Caki2 (cell line): Measurements from ENCODE around the gene TMSB4Y. TPM values are rescaled to one million over a fixed set of nuclear protein-coding genes. Genes with fewer than 3 reads are reported as not detected.
A peak's percentile ranks its signal among the peaks of the same experiment; 100 is the strongest.

Experiments
- DNase-seq: peaks from one replicate; pipeline ENCODE4 v3.0.0-alpha.2; 2015; ENCODE audit warnings: low read depth
- in situ Hi-C: cut with HindIII; loops from 2 replicates; pipeline ENCODE4 v1.10.0; 2016; ENCODE audit warnings: low sequenced_read_pairs, low pct_unique_long_range_greater_than_20kb, mixed read lengths
- total RNA-seq: library from RNA; depleted of rRNA; stranded (reverse); fragments of >200 nt; shearing (Covaris generic); gene quantifications from 2 replicates; pipeline ENCODE4 v1.2.3, GENCODE V29; 2014; ENCODE audit warnings: low replicate concordance; rRNA removed

The TMSB4Y gene
- 0.17 and 4.6 TPM in 2 replicates for total RNA-seq

DNA sequence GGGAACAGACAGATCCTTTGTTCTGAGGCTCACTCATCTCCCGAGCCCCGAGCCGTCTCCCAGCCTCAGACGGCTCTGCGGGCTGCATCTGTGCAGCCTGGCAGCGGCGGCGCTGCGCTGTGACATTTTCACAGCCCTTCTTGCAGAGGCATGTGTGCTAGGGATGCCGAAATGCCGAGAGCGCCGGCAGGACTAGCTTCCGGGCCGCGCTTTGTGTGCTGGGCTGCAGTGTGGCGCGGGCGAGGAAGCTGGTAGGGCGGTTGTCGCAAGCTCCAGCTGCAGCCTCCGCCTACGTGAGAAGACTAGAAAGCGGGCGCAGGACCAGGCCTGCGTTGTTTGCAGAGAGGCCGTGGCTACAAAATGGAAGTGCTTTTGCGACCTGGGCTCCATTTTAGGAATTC lies at the start of gene TMSB4Y:
TMSB4Y (plus strand) TSS at position 332 of the 401 bp plus-strand sequence.
- in situ Hi-C loops = no loop called here
- peak; percentile 64 for DNase-seq

GRCh38 chrY:13664162-13664561 lies 39.5 kb upstream of the TMSB4Y start:
- in situ Hi-C loops = no loop called here

DNA sequence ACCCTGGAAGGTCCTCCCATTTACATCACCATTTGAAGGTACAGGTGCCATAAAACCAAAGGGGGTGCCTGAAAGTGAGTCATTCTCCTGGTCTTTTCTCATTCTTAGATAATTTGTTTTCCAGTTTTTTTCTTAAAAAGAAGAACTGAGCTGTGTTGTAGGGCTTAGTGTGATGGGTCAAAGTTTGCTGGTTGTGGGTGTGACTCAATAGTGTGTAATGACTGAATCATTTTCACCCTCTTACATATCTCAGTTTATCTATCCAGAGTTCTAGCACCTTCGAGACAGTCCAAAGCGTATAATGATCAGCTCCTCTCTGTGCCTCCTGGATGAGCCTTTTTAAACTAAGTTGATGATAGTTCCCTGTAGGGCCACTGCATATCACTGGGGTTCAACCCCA lies 32.6 kb upstream of the TMSB4Y start:
- in situ Hi-C loops = no loop called here
- DNase-seq = no peak

More at GRCh38 chrY:13664162-13664561, 39.5 kb upstream of the TMSB4Y start:
- no peak for DNase-seq

GRCh38 chrY:13702276-13702675 lies 1.4 kb upstream of the TMSB4Y start:
- in situ Hi-C loops = no loop called here

GRCh38 chrY:13704121-13704930 lies 627 bp downstream of the TMSB4Y start:
- in situ Hi-C loops = no loop called here
- DNase-seq = peak; percentile 34

More at GRCh38 chrY:13702276-13702675, 1.4 kb upstream of the TMSB4Y start:
- DNase-seq = no peak

GRCh38 chrY:13705197-13705596 lies 1.5 kb downstream of the TMSB4Y start:
- peak; percentile 9 for DNase-seq
- in situ Hi-C loops = no loop called here

- in situ Hi-C loops = no loop called here
- DNase-seq = no peak
Measured at GRCh38 chrY:13708038-13708437, 4.3 kb downstream of the TMSB4Y start.

GRCh38 chrY:13718996-13719395 lies 15.3 kb downstream of the TMSB4Y start:
- DNase-seq = no peak
- in situ Hi-C loops = no loop called here

DNA sequence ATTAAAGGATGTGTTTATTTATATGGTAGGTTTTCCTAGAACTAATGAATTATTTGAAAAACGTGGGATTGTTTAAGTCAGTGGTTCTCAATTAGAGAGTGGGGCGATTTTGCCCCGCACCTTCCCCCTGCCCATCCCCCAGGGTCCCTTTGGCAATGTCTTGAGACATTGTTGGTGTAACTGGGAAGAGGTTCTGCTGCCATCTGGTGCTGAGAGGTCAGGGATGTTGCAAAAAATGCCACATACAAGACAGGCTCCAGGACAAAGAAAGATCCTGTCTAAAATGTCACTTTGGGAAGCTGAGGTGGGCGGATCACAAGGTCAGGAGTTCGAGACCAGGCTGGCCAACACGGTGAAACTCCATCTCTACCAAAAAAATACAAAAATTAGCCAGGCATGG lies 25.8 kb downstream of the TMSB4Y start:
- DNase-seq = no peak
- in situ Hi-C loops = no loop called here

GRCh38 chrY:13738618-13739017 lies 34.9 kb downstream of the TMSB4Y start:
- in situ Hi-C loops = no loop called here
- DNase-seq = no peak

GRCh38 chrY:13751289-13752071 lies 47.8 kb downstream of the TMSB4Y start:
- in situ Hi-C loops = no loop called here
- DNase-seq = peak; percentile 75

DNA sequence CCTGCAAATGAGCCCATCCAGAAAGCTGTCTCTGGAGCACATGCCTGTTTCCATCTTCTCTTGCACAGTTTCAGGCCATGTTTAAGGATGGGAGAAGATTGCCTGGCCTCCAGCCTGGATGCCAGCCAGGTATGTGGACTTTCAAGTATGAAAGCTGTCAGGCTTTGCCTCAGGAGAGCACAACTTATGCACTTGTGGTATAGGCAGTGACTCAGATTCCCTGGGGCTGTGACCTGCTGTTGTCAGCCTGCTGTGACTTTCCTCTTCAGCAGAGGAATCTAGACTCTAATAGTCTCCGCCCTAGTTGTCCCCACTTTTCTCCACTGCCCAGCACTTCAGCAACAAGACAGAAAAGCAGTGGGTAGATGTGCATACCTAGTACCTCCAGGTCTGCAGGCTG lies 51.0 kb downstream of the TMSB4Y start:
- DNase-seq = peak; percentile 35
- in situ Hi-C loops = no loop called here

Other genes with a start within 250 kb of the TMSB4Y start
- gene UTY, start 223.9 kb upstream of the TMSB4Y start, total RNA-seq = 4.0 and 27.8 TPM in 2 replicates